HepG2 (cell line): ENCODE results near the gene DAAM2. TPM values are rescaled to one million over a fixed set of nuclear protein-coding genes. Genes with fewer than 3 reads are reported as not detected.

Experiments
- HOXD1 ChIP-seq: sonication (generic); formaldehyde crosslinking; IDR thresholded peaks from 2 replicates; pipeline ENCODE4 v1.5.0; 2020; ENCODE audit warnings: missing genetic modification reagents
- PRDM10 ChIP-seq: sonication (generic); formaldehyde crosslinking; IDR thresholded peaks from 2 replicates; pipeline ENCODE4 v1.4.0; 2020; ENCODE audit warnings: low read depth, missing genetic modification reagents
- TBL1XR1 ChIP-seq: fragments of 150-350 bp; IDR thresholded peaks from 2 replicates; pipeline ENCODE4 v1.6.1; 2014; ENCODE audit warnings: borderline replicate concordance, low read length; ENCODE audit not compliant: partially characterized antibody
- ZNF264 ChIP-seq: sonication (generic); formaldehyde crosslinking; IDR thresholded peaks from 2 replicates; pipeline ENCODE4 v1.4.0; 2020; ENCODE audit warnings: missing genetic modification reagents
- ZNF598 ChIP-seq: sonication (generic); formaldehyde crosslinking; IDR thresholded peaks from 2 replicates; pipeline ENCODE4 v1.5.1; 2020; ENCODE audit warnings: mild to moderate bottlenecking, missing genetic modification reagents, borderline replicate concordance
- polyA plus RNA-seq, 8 experiments: library from polyadenylated mRNA; depleted of rRNA in 3 of 8; stranded (reverse) in 7 of 8; unstranded in 1 of 8; fragments of >200 nt; fragmentation: Illumina TruSeq in 4 of 8; extraction: Trizol in 4 of 8; gene quantifications; 2 replicates each; pipeline versions ENCODE4 v1.2.1 to v1.2.3, GENCODE V29; 2011 to 2016; ENCODE audit warnings: low read depth in 4 of 8, missing spikeins in 1 of 8, mixed read lengths in 1 of 8; ENCODE audit not compliant: insufficient read depth in 1 of 8
- total RNA-seq, 5 experiments: library from RNA; depleted of rRNA; stranded (reverse); fragments of >200 nt; fragmentation: Illumina TruSeq; extraction: Trizol; gene quantifications; 2 replicates each; pipeline ENCODE4 v1.2.3, GENCODE V29; 2016; ENCODE audit warnings: low read depth in 1 of 5
- TF ChIP-seq, protein P1 (sequence below): sonication (generic); formaldehyde crosslinking; conservative IDR thresholded peaks from 2 replicates; pipeline ENCODE4 v1.4.0; 2020; ENCODE audit warnings: missing genetic modification reagents
- TF ChIP-seq, protein P2 (sequence below): sonication (generic); formaldehyde crosslinking; IDR thresholded peaks from 2 replicates; pipeline ENCODE4 v1.5.1; 2020; ENCODE audit warnings: mild to moderate bottlenecking, missing genetic modification reagents, borderline replicate concordance

DAAM2 gene
- total and polyA plus RNA-seq, 2 of the 13 experiments (the other 11 are each of a cell fraction or from before 2014, with no cell fraction given) = 0.01 TPM; not detected in 1

- TF ChIP-seq PRDM10 (CRISPR knock-in tag) (no peak), HOXD1 (CRISPR knock-in tag) (no peak), TBL1XR1 (no peak), ZNF598 (CRISPR knock-in tag) (no peak), ZNF264 (CRISPR knock-in tag) (no peak)
- TF ChIP-seq, protein P1, sequence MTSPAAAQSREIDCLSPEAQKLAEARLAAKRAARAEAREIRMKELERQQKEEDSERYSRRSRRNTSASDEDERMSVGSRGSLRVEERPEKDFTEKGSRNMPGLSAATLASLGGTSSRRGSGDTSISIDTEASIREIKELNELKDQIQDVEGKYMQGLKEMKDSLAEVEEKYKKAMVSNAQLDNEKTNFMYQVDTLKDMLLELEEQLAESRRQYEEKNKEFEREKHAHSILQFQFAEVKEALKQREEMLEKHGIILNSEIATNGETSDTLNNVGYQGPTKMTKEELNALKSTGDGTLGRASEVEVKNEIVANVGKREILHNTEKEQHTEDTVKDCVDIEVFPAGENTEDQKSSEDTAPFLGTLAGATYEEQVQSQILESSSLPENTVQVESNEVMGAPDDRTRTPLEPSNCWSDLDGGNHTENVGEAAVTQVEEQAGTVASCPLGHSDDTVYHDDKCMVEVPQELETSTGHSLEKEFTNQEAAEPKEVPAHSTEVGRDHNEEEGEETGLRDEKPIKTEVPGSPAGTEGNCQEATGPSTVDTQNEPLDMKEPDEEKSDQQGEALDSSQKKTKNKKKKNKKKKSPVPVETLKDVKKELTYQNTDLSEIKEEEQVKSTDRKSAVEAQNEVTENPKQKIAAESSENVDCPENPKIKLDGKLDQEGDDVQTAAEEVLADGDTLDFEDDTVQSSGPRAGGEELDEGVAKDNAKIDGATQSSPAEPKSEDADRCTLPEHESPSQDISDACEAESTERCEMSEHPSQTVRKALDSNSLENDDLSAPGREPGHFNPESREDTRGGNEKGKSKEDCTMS (CRISPR knock-in tag) = no peak
- TF ChIP-seq, protein P2, sequence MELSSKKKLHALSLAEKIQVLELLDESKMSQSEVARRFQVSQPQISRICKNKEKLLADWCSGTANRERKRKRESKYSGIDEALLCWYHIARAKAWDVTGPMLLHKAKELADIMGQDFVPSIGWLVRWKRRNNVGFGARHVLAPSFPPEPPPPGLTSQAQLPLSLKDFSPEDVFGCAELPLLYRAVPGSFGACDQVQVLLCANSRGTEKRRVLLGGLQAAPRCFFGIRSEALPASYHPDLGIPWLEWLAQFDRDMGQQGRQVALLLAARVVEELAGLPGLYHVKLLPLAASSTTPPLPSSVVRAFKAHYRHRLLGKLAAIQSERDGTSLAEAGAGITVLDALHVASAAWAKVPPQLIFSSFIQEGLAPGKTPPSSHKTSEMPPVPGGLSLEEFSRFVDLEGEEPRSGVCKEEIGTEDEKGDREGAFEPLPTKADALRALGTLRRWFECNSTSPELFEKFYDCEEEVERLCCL (CRISPR knock-in tag) = no peak
Observed at GRCh38 chr6:39819676-39820075, 27.5 kb downstream of the DAAM2 start (continued).
